GM23338 (cell line): ENCODE results near the gene KRT1. TPM values are rescaled to one million over a fixed set of nuclear protein-coding genes. Genes with fewer than 3 reads are reported as not detected.

Source experiments
- ATAC-seq: fragments of 200-7000 bp; cut with Tn5 transposase; 3 replicates; pipeline ENCODE4 v1.9.1; 2020
- DNase-seq: peaks from one replicate; pipeline ENCODE4 v3.0.0-alpha.2; 2015; ENCODE audit warnings: low spot score
- H2AFZ ChIP-seq: fragments of 200-600 bp; sonication (generic); 2 replicates; pipeline ENCODE4 v1.8.0; 2016; ENCODE audit warnings: antibody characterized with exemption, mild to moderate bottlenecking, moderate library complexity
- H3F3A ChIP-seq: fragments of 200-600 bp; sonication (generic); replicated peaks from 2 replicates; pipeline ENCODE4 v1.8.0; 2017; ENCODE audit warnings: antibody characterized with exemption, mixed run types, low read depth
- H3K27ac ChIP-seq: fragments of 200-600 bp; sonication (generic); 2 replicates; pipeline ENCODE4 v1.6.1; 2016; ENCODE audit warnings: low read depth
- H3K27me3 ChIP-seq: fragments of 200-600 bp; sonication (generic); 2 replicates; pipeline ENCODE4 v1.8.0; 2016; ENCODE audit warnings: mild to moderate bottlenecking, mixed run types, moderate library complexity; ENCODE audit not compliant: insufficient read depth
- H3K36me3 ChIP-seq: fragments of 200-600 bp; sonication (generic); 2 replicates; pipeline ENCODE4 v1.8.0; 2016; ENCODE audit warnings: mild to moderate bottlenecking; ENCODE audit not compliant: insufficient read depth
- H3K4me1 ChIP-seq: fragments of 200-600 bp; sonication (generic); 2 replicates; pipeline ENCODE4 v1.8.0; 2016; ENCODE audit warnings: mild to moderate bottlenecking, moderate library complexity; ENCODE audit not compliant: insufficient read depth
- H3K4me2 ChIP-seq: fragments of 200-600 bp; sonication (generic); 2 replicates; pipeline ENCODE4 v1.7.1; 2017; ENCODE audit warnings: mixed run types
- H3K4me3 ChIP-seq: fragments of 200-600 bp; sonication (generic); 2 replicates; pipeline ENCODE4 v1.6.1; 2016; ENCODE audit warnings: mixed run types
- H3K79me2 ChIP-seq: fragments of 200-600 bp; sonication (generic); replicated peaks from 2 replicates; pipeline ENCODE4 v1.8.0; 2017; ENCODE audit warnings: mild to moderate bottlenecking; ENCODE audit not compliant: insufficient read depth
- H3K9me2 ChIP-seq: fragments of 200-600 bp; sonication (generic); 2 replicates; pipeline ENCODE4 v1.8.0; 2017; ENCODE audit not compliant: insufficient read depth
- H4K20me1 ChIP-seq: fragments of 200-600 bp; sonication (generic); replicated peaks from 2 replicates; pipeline ENCODE4 v1.8.0; 2017; ENCODE audit warnings: mild to moderate bottlenecking; ENCODE audit not compliant: insufficient read depth
- H3K27ac Mint-ChIP-seq: 2 replicates; pipeline ENCODE4 v1.8.0; 2020; ENCODE audit warnings: inconsistent platforms, mild to moderate bottlenecking, moderate library complexity, mixed read lengths
- H3K27me3 Mint-ChIP-seq: 3 replicates; pipeline ENCODE4 v1.8.0; 2022; ENCODE audit warnings: low read depth, mild to moderate bottlenecking, moderate library complexity, mixed read lengths, inconsistent platforms; ENCODE audit not compliant: insufficient read depth, poor library complexity
- H3K36me3 Mint-ChIP-seq: 3 replicates; pipeline ENCODE4 v1.8.0; 2021; ENCODE audit warnings: low read depth, mild to moderate bottlenecking, inconsistent platforms, moderate library complexity, mixed read lengths
- H3K4me1 Mint-ChIP-seq: 3 replicates; pipeline ENCODE4 v1.8.0; 2020; ENCODE audit warnings: mild to moderate bottlenecking, inconsistent platforms, mixed read lengths
- H3K4me3 Mint-ChIP-seq: 3 replicates; pipeline ENCODE4 v1.8.0; 2021; ENCODE audit warnings: moderate library complexity, mild to moderate bottlenecking, inconsistent platforms, mixed read lengths
- H3K9me3 Mint-ChIP-seq: 3 replicates; pipeline ENCODE4 v1.8.0; 2020; ENCODE audit warnings: moderate library complexity, mild to moderate bottlenecking, inconsistent platforms, mixed read lengths
- CREB1 ChIP-seq: fragments of 250-450 bp; sonication (Bioruptor Pico); IDR thresholded peaks from 2 replicates; pipeline ENCODE4 v1.5.0; 2020; ENCODE audit warnings: low read depth, mild to moderate bottlenecking, moderate library complexity
- CTCF ChIP-seq, 2 experiments: fragments of 200-600 bp in 1 of 2; sonication (generic) in 1 of 2; conservative IDR thresholded peaks; 2 replicates each; pipeline versions ENCODE4 v1.5.1 to v1.6.1; 2016 to 2017; ENCODE audit warnings: antibody characterized with exemption in 2 of 2, low read depth in 2 of 2, mild to moderate bottlenecking in 2 of 2, moderate library complexity in 1 of 2
- ETS1 ChIP-seq: IDR thresholded peaks from 2 replicates; pipeline ENCODE4 v1.6.1; 2016; ENCODE audit warnings: antibody characterized with exemption
- EZH2 ChIP-seq: fragments of 200-600 bp; sonication (generic); IDR thresholded peaks from one replicate; pipeline ENCODE4 v1.8.0; 2017; ENCODE audit warnings: antibody characterized with exemption, mild to moderate bottlenecking, low read depth; ENCODE audit not compliant: unreplicated experiment
- EZH2phosphoT487 ChIP-seq: fragments of 200-600 bp; sonication (generic); IDR thresholded peaks from one replicate; pipeline ENCODE4 v1.8.1; 2018; ENCODE audit warnings: antibody characterized with exemption; ENCODE audit not compliant: unreplicated experiment
- JUNB ChIP-seq: IDR thresholded peaks from one replicate; pipeline ENCODE4 v1.6.1; 2016; ENCODE audit warnings: antibody characterized with exemption; ENCODE audit not compliant: unreplicated experiment
- NANOG ChIP-seq: IDR thresholded peaks from 2 replicates; pipeline ENCODE4 v1.6.1; 2016; ENCODE audit warnings: antibody characterized with exemption, borderline replicate concordance
- POLR2AphosphoS5 ChIP-seq: IDR thresholded peaks from 2 replicates; pipeline ENCODE4 v1.6.1; 2016; ENCODE audit warnings: antibody characterized with exemption, low read depth
- REST ChIP-seq: IDR thresholded peaks from one replicate; pipeline ENCODE4 v1.6.1; 2018; ENCODE audit warnings: antibody characterized with exemption; ENCODE audit not compliant: unreplicated experiment
- STAT1 ChIP-seq: IDR thresholded peaks from one replicate; pipeline ENCODE4 v1.6.1; 2016; ENCODE audit warnings: antibody characterized with exemption; ENCODE audit not compliant: unreplicated experiment
- ZNF114 ChIP-seq: fragments of 250-450 bp; sonication (Bioruptor Pico); IDR thresholded peaks from 2 replicates; pipeline ENCODE4 v1.5.0; 2020; ENCODE audit warnings: mild to moderate bottlenecking, moderate library complexity
- ZNF331 ChIP-seq: fragments of 250-450 bp; sonication (Bioruptor Pico); IDR thresholded peaks from 2 replicates; pipeline ENCODE4 v1.5.0; 2020; ENCODE audit warnings: low read depth, mild to moderate bottlenecking, moderate library complexity
- ZNF462 ChIP-seq: fragments of 250-450 bp; sonication (Bioruptor Pico); IDR thresholded peaks from 2 replicates; pipeline ENCODE4 v1.5.0; 2020; ENCODE audit warnings: mild to moderate bottlenecking, moderate library complexity
- polyA plus RNA-seq: library from polyadenylated mRNA; unstranded; fragments of >200 nt; fragmentation: Nextera tagmentation; extraction: Ambion mirVana; gene quantifications from 2 replicates; pipeline ENCODE4 v1.2.1, GENCODE V29; 2016
- total RNA-seq: library from RNA; depleted of rRNA; stranded (reverse); fragments of >200 nt; shearing (Covaris generic); gene quantifications from 2 replicates; pipeline ENCODE4 v1.2.3, GENCODE V29; 2014

The KRT1 gene
- total and polyA plus RNA-seq, 2 experiments from 2014 or later, result not detected

GRCh38 chr12:52643233-52644077 lies 36.8 kb downstream of the KRT1 start:
- DNase-seq, result no peak
- TF ChIP-seq ZNF331 (no peak), ZNF462 (CRISPR knock-in tag) (no peak), REST (no peak), JUNB (no peak), EZH2phosphoT487 (no peak), ETS1 (no peak), STAT1 (no peak), CREB1 (no peak), ZNF114 (CRISPR knock-in tag) (no peak), CTCF (conservative IDR thresholded peaks at IDR 0.05; ENCODE audit: low read depth in 2 of 2) (no peak), EZH2 (no peak), POLR2AphosphoS5 (no peak), NANOG (no peak)
- no peaks in the 10 kb centered on the region for H4K20me1 ChIP-seq
- H3K27me3 ChIP-seq, result no peaks in the 10 kb centered on the region
- H3K36me3 Mint-ChIP-seq, result no peaks in the 10 kb centered on the region
- H3K4me3 Mint-ChIP-seq, result no peak overlapping the region
- H3K4me1 ChIP-seq, result no peaks in the 10 kb centered on the region
- H3K36me3 ChIP-seq, result no peaks in the 10 kb centered on the region
- H3K27ac Mint-ChIP-seq, result no peak overlapping the region
- H3K9me2 ChIP-seq, result no peaks in the 10 kb centered on the region
- ATAC-seq, result no peak
- no peaks in the 10 kb centered on the region for H3K9me3 Mint-ChIP-seq
- no peaks in the 10 kb centered on the region for H3K4me1 Mint-ChIP-seq
- H2AFZ ChIP-seq, result no peak overlapping the region
- H3K27me3 Mint-ChIP-seq, result no peaks in the 10 kb centered on the region
- H3K4me2 ChIP-seq, result no peak overlapping the region
- H3F3A ChIP-seq, result no peaks in the 10 kb centered on the region
- no peak overlapping the region for H3K27ac ChIP-seq
- H3K4me3 ChIP-seq, result no peak overlapping the region
- H3K79me2 ChIP-seq, result no peaks in the 10 kb centered on the region
